LNCaP clone FGC (cell line): ENCODE data around the gene RANBP2.

ENCODE experiments used
- DNase-seq: peaks from one replicate; pipeline ENCODE4 v3.0.0-alpha.2; 2011; ENCODE audit warnings: low read depth
- H3K4me3 ChIP-seq: 2 replicates; pipeline ENCODE4 v1.5.1; 2011; ENCODE audit warnings: mild to moderate bottlenecking, low read depth, low read length, control low read depth
- TF ChIP-seq, protein P1 (sequence below): IDR thresholded peaks from 2 replicates; pipeline ENCODE4 v1.5.1; 2012; ENCODE audit warnings: mild to moderate bottlenecking; ENCODE audit not compliant: control insufficient read depth, insufficient read depth; ENCODE audit errors: extremely low read depth

RANBP2 gene

DNA sequence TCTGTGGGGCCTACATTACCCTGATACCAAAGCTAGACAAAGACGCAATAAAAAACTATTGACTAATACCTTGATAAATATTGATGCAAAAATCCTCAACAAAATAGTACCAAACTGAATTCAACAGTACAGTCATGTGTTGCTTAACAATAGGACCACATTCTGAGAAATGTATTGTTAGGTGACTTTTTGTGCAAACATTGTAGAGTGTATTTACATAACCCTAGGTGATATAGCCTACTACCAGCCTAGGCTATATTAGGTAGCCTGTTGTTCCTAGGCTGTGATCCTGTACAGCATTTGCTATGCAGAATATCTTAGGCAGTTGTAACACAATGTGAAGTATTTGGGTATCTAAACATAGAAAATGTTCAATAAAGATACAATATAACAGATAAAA lies 104.0 kb downstream of the RANBP2 start:
- H3K4me3 ChIP-seq = no peak overlapping the region
- TF ChIP-seq, protein P1, sequence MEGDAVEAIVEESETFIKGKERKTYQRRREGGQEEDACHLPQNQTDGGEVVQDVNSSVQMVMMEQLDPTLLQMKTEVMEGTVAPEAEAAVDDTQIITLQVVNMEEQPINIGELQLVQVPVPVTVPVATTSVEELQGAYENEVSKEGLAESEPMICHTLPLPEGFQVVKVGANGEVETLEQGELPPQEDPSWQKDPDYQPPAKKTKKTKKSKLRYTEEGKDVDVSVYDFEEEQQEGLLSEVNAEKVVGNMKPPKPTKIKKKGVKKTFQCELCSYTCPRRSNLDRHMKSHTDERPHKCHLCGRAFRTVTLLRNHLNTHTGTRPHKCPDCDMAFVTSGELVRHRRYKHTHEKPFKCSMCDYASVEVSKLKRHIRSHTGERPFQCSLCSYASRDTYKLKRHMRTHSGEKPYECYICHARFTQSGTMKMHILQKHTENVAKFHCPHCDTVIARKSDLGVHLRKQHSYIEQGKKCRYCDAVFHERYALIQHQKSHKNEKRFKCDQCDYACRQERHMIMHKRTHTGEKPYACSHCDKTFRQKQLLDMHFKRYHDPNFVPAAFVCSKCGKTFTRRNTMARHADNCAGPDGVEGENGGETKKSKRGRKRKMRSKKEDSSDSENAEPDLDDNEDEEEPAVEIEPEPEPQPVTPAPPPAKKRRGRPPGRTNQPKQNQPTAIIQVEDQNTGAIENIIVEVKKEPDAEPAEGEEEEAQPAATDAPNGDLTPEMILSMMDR = no peak
- DNase-seq = no peak

DNA sequence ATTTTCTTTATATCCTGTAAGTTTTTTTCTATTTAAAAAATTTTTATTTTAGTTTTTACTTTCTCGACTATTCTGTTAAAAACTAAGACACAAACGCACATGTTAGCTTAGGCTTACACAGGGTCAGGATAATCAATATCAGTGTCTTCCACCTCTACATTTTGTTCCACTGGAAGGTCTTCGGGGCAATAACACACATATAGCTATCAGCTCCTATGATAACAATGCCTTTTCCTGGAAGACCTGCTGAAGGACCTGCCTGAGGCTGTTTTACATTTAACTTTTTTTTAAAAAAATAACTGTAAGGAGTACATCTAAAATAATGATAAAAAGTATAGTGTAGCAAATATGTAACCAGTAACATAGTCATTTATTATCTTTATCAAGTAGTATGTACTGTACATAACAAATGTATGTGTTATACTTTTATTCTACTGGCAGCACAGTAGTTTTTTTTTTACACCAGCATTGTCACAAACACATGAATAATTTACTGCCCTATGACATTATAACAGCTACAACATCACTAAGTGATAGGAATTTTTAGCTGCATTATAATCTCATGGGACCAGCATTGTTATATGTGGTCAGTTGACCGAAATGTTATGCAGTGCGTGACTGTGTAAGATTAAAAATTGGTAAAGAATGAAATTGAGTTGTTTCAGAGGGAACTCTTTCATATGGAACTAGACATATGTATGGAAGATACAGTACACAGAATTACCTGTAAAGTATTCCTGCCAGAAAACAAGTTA lies 105.2 kb downstream of the RANBP2 start:
- no peak overlapping the region for H3K4me3 ChIP-seq
- DNase-seq = no peak
- TF ChIP-seq, protein P1 = no peak

DNA sequence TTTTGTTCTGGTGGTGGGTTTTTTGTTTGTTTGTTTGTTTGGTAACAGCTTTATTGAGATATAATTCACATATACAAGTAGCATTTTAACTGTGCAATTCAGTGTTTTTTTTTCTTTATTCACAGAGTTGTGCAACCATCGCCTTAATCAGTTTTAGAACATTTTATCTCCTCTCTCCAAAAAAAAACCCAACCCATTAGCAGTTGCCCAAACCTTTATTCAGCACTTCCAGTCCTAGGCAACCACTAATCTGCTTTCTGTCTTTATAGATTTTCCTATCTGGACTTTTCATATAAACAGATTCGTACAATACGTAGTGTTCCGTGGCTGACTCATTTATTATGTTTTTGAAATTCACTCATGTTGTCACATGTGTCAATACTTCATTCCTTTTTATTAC lies 106.0 kb downstream of the RANBP2 start:
- TF ChIP-seq, protein P1 = no peak
- no peak overlapping the region for H3K4me3 ChIP-seq
- no peak for DNase-seq

DNA sequence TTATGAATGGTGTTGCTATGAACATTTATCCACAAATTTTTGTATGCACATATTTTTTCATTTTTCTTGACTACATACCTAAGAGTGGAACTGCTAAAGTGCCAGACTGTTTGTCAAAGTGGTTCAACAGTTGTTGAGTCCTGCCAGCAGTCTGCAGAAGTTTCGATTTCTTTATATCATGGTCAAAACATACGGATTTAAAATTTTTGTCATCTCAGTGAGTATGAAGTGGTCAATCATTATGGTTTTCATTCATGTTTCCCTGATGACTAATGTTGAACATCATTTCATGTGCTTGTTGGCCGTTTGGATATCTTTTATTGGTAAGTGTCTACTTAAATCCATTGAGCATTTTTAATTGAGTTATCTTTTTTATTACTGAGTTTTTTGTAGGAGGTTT lies 106.5 kb downstream of the RANBP2 start:
- DNase-seq = no peak
- TF ChIP-seq, protein P1 = no peak

DNA sequence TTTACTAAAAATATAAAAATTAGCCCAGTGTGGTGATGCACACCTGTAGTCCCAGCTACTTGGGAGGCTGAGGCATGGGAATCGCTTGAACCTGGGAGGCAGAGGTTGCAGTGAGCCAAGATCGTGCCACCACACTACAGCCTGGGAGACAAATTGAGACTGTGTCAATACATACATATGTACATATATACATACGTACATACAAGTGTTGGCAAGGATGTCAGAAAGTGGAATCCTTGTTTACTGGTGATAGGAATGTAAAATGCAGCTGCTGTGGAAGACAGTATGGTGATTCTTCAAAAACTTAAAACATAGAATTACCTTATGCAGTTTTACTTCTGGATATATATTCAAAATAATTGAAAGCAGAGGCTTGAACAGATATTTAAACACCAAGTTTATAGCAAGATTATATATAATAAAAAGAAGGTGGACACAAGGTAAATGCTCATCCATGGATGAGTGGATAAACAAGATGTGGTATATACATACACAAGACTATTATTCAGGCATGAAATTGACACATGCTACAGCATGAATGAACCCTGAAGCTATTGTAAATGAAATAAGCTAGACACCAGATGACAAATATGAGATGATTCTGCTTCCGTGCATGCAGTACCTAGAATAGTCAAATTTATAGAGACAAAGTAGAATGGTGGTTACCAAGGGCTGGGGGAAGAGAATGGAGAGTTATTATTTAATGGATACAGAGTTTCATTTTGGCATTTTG lies 110.5 kb downstream of the RANBP2 start:
- DNase-seq = no peak
- TF ChIP-seq, protein P1 = no peak
- no peak overlapping the region for H3K4me3 ChIP-seq

More for the DNA sequence above, 106.5 kb downstream of the RANBP2 start:
- H3K4me3 ChIP-seq = no peak overlapping the region

DNA sequence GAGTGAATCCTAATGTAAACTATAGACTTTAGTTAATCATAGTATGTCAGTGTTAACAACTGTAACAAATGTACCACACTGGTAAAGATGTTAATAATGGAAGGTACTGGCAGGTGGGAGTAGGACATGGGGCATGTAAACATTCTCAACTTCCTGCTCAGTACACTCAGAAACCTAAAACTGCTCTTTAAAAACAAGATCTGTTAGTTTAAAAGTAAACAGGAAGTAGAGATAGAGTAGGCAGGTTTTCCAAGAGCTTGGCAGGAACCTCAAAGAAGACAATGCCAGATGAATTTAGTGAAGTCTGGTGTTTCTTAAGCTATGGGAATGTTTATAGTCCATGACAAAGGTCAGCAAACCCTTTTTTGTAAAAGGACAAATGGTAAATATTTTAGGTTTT lies 113.9 kb downstream of the RANBP2 start:
- peak; percentile 78 for DNase-seq
- TF ChIP-seq, protein P1 = no peak

More for the DNA sequence above, 113.9 kb downstream of the RANBP2 start:
- H3K4me3 ChIP-seq = no peak overlapping the region
